ENCODE results near the gene MATCAP1.

GRCh38 chr16:67199011-67199807 is 15.4 kb upstream of the MATCAP1 start, which contains the start of gene ELMO3:
- TF ChIP-seq CTCF (IDR thresholded peaks at IDR 0.05) (peak; percentile 32 to 57 (median 48)), POLR2A (IDR thresholded peaks at IDR 0.05) (peak; percentile 24)
